Measurements from ENCODE around the gene SINHCAF.
"Not testable (repeated sequence)": the region's sequence is repeated elsewhere in the genome, so short reads cannot be mapped to it uniquely, and the experiment has no call there.

Gene SINHCAF

DNA sequence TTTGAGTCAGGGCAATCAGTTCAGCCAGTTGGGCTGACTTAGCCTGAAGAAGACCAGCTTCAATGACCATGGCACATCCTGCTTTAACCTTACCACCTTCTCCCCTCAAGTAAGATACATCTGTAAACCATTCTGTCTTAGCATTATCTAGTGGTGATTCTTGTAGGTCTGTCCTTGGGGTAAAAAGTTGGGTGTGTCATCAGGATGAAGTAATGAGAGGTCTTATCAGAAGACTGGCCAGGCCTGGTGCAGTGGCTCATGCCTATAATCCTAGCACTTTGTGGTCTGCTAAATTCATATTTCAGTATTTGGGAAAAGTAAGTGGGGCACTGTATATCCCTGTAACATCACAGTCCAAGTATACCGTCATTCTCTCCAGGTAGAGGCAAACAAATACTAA, 19.1 kb downstream of the SINHCAF start:
- no peak for DNase-seq

GRCh38 chr12:31303466-31303865, 22.5 kb downstream of the SINHCAF start:
- DNase-seq, result no peak

GRCh38 chr12:31301311-31301710, 24.6 kb downstream of the SINHCAF start:
- DNase-seq, result no peak

GRCh38 chr12:31300783-31301182, 25.2 kb downstream of the SINHCAF start:
- no peak for DNase-seq

DNA sequence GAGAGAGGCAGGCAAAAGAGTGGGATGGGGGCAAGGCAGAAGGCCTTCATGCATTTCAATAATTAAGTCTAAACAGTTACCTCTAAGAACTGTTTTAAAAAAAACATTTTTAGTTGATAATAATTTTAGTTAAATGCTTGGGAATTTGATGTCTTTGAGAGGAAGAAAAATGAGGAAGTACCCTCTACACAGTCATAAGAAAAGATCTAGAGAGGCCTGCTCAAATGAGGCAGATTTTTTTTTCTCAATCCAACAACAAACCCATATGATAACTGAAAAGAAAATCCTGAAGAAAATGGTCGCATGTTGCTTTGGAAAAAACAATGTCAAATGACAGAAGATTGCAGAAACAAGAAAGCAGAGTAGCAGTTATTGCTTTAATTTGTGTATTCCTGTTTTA, 25.6 kb downstream of the SINHCAF start:
- no peak for DNase-seq

DNA sequence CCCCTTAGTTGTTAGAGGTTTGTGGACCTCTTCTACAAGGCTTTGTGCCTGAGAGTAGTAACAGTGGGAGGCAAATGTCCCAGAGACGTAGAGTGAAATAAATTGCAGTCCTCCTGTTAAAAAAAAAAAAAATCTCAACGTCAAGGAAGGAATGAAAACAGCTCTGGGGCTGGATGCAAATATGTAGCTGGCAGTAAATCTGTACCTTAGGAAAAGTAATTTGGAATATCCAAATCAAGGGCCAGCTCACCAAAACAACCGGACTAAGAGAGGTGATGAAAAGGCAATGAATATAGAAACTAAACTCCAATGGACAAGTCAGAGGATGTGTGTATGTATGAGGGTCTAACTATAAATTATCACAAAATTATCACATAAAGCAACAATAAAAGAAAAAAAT, 27.0 kb downstream of the SINHCAF start:
- no peak for DNase-seq

DNA sequence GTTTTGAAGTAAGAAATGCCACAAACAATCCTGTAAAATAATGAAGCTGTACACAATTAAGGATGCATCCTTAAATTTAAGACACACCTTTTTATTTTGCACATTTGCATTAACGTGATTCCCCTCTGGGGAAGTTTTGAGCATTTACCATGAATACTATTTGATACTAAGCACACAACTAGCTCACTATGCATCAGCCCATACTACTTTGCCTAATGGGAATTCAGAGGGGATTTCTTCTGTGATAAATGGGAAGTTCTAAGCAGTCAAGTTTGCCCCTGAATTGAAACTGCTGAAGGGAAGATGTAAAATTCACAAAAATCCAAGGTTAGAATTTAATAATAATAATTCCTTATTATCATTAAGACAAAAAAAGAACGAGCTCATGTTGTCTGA, 27.4 kb downstream of the SINHCAF start:
- no peak for DNase-seq

DNA sequence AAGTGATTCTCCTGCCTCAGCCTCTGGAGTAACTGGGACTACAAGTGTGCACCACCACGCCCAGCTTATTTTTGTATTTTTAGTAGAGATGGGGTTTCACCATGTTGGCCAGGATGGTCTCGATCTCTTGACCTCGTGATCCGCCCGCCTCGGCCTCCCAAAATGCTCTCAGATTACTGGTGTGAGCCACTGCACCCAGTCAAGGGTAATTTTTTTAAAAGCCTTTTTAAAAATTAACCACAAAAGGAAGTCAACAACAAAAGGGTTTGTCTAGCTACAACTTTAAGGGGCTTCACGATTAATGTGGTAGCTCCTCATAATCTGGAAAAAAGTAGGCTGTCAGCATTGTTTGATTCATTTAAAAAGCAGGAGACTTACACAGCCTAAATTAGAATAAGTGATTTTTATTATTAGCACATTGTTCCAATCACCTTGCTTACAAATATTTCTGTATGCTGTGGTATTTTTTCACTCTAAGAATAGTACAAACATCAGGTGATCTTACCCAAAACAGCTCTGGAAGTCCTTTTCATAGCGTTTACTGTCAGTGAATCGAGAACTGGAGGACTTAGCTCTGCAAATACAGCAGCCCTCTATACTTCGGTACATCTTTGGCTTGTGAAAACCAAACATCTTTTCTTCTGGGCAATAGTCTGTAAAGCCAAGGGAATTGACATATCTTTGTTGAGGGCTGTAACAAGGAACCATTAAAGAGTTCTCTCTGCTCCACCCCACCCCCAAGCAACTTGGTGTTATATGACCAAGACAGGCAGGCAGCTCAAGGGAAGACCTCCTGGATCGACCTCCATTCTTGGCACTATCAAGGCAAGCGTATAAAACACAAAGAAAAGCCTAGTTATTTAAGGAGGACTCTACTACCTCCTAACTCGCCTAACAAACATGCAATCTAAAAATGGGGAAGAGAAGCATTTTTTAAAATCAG, 28.1 kb downstream of the SINHCAF start:
- DNase-seq, result no peak

DNA sequence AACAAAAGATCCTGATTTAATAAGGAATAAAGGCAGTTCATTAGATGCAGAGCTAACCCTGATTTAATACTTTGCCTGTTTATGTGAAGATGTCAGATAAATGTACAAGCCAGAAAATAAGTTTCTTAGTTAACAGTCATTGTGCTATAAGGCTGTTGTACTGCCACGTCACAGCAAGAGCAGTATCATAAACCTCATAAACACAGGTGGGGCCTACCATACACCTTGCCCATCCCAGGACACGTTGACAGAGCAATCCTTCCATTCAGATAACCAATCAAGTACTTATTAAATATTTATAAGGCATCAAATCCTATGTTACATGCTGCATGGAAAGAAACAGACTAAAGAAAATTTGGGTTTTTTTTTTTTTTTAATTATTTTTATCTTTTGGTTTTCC, 36.5 kb downstream of the SINHCAF start:
- DNase-seq, result no peak

GRCh38 chr12:31288381-31288780, 37.6 kb downstream of the SINHCAF start:
- no peak for DNase-seq

- DNase-seq, result no peak
These were observed 45.8 kb downstream of the SINHCAF start for GRCh38 chr12:31280183-31280582.

DNA sequence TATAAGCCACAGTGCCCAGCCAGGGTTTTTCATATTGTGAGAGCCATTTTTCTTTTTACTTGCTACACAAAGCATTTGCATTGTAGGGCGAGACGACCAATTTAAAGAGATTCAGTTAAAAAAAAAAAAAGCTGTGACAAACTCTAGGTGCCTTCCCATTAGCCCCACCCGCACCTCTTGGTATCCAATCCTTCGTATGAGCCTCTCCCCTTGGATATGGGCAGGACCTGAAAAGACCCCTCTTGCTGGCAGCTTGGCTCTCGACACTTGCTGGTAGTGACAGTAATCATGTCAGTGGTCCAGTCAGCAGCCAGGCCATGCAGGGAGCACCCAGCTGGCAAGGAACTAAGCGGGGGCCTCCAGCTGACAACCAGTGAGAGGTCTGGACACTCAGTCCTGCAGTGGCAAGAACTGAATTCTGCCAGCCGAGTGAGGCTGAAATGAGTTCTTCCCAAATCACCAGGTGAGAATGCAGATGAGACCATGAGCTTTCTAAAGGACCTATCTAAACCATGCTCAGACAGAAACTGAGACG, 46.5 kb downstream of the SINHCAF start:
- DNase-seq, result no peak

DNA sequence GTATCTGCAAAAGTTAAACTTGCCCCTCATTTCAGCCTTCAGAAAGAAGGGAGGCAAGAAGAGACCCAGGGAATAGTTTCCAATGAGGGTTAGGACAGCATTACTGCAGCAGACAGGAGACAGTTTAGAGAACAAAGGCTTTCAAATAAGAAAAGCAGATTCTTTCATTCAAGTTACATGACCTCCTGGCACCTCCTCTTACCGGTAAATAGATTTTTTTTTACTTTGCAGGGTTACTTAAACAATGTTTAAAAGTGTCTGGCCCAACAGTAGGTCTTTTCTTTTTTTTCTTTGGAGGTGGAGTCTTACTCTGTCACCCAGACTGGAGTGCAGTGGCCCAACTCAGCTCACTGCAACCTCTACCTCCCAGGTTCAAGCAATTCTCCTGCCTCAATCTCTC, 47.1 kb downstream of the SINHCAF start:
- DNase-seq, result no peak

DNA sequence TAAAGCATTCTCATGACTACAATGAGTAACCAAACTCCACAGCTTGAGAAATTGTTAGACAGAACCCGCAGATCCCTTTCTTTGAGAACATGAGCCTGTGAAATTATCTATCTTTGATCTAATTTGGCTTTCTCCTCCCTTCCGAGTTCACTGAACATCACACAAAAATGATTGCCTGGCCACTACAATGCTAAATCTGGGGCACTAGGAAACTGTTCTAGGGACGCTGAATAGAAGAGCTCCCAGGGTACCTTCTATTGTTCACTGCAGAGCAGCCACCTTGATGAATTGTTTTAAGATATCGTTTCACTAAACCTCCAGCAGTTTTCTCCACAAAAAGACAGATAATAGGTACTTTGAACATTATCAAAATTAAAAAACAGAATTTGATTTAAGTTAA, 47.5 kb downstream of the SINHCAF start:
- no peak for DNase-seq

- DNase-seq, result no peak
These were observed 48.9 kb downstream of the SINHCAF start for GRCh38 chr12:31277081-31277480.

- DNase-seq, result no peak
These were observed 50.5 kb downstream of the SINHCAF start for GRCh38 chr12:31275491-31275890.

GRCh38 chr12:31274520-31275300, 51.2 kb downstream of the SINHCAF start:
- DNase-seq, result no peak

- DNase-seq, result not testable (repeated sequence)
These were observed 52.2 kb downstream of the SINHCAF start for GRCh38 chr12:31273794-31274193.

GRCh38 chr12:31272607-31273225, 53.2 kb downstream of the SINHCAF start:
- DNase-seq, result no peak

DNA sequence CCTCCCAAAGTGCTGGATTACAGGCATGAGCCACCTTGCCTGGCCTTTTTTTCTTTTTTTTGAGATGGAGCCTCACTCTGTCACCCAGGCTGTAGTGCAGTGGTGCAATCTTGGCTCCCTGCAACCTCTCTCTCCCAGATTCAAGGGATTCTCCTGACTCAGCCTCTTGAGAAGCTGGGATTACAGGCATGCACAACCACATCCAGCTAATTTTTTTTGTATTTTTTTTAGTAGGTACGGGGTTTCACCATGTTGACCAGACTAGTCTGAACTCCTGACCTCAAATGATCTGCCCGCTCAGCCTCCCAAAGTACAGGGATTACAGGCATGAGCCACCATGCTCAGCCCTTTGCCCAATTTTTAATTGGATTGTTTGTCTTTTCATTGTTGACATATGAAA, 58.0 kb downstream of the SINHCAF start:
- DNase-seq, result no peak

- no peak for DNase-seq
These were observed 60.2 kb downstream of the SINHCAF start for GRCh38 chr12:31265722-31266121.

- DNase-seq, result no peak
These were observed 62.3 kb downstream of the SINHCAF start for GRCh38 chr12:31263661-31264060.

- DNase-seq, result no peak
These were observed 64.2 kb downstream of the SINHCAF start for GRCh38 chr12:31261744-31262143.
